H9 (cell line): ENCODE data around the gene HECW1. TPM values are rescaled to one million over a fixed set of nuclear protein-coding genes. Genes with fewer than 3 reads are reported as not detected.

ENCODE experiments used
- DNase-seq: peaks from one replicate; pipeline ENCODE4 v3.0.0-alpha.2; 2017
- H2AFZ ChIP-seq: one replicate; pipeline ENCODE4 v1.6.1; 2013; ENCODE audit warnings: mild to moderate bottlenecking, low read length, control low read depth, moderate library complexity
- H2AK5ac ChIP-seq: 2 replicates; pipeline ENCODE4 v1.6.1; 2013; ENCODE audit warnings: low read length, control low read depth, mixed read lengths; ENCODE audit not compliant: insufficient read length
- H2BK120ac ChIP-seq: one replicate; pipeline ENCODE4 v1.6.1; 2013; ENCODE audit warnings: low read depth, mild to moderate bottlenecking, low read length, control low read depth, inconsistent platforms; ENCODE audit not compliant: poor library complexity, severe bottlenecking
- H2BK12ac ChIP-seq: 2 replicates; pipeline ENCODE4 v1.6.1; 2013; ENCODE audit warnings: low read length, control low read depth, mixed read lengths, low read depth; ENCODE audit not compliant: insufficient read length
- H2BK15ac ChIP-seq: 2 replicates; pipeline ENCODE4 v1.6.1; 2013; ENCODE audit warnings: low read depth, low read length, control low read depth
- H2BK20ac ChIP-seq: one replicate; pipeline ENCODE4 v1.6.1; 2013; ENCODE audit warnings: low read depth, mild to moderate bottlenecking, low read length, control low read depth, inconsistent platforms; ENCODE audit not compliant: poor library complexity, severe bottlenecking
- H2BK5ac ChIP-seq: 2 replicates; pipeline ENCODE4 v1.6.1; 2013; ENCODE audit warnings: low read length, control low read depth, mixed read lengths; ENCODE audit not compliant: insufficient read length
- H3K14ac ChIP-seq: 2 replicates; pipeline ENCODE4 v1.6.1; 2013; ENCODE audit warnings: low read length, control low read depth; ENCODE audit not compliant: insufficient read depth
- H3K18ac ChIP-seq: 2 replicates; pipeline ENCODE4 v1.6.1; 2013; ENCODE audit warnings: low read depth, mild to moderate bottlenecking, mixed read lengths, low read length, control low read depth; ENCODE audit not compliant: insufficient read length
- H3K23ac ChIP-seq: 2 replicates; pipeline ENCODE4 v1.6.1; 2013; ENCODE audit warnings: low read length, control low read depth, mixed read lengths, low read depth; ENCODE audit not compliant: insufficient read length
- H3K23me2 ChIP-seq: 2 replicates; pipeline ENCODE4 v1.6.1; 2013; ENCODE audit warnings: low read depth, mild to moderate bottlenecking, mixed read lengths, low read length, control low read depth; ENCODE audit not compliant: insufficient read length, poor library complexity, severe bottlenecking
- H3K27ac ChIP-seq: 2 replicates; pipeline ENCODE4 v1.5.1; 2013; ENCODE audit warnings: low read length, control low read depth, mixed read lengths, low read depth; ENCODE audit not compliant: insufficient read length
- H3K27me3 ChIP-seq: 2 replicates; pipeline ENCODE4 v1.6.1; 2013; ENCODE audit warnings: low read length, control low read depth, inconsistent platforms; ENCODE audit not compliant: insufficient read depth
- H3K4ac ChIP-seq: 2 replicates; pipeline ENCODE4 v1.6.1; 2013; ENCODE audit warnings: low read depth, mild to moderate bottlenecking, control low read depth, inconsistent platforms, low read length, moderate library complexity
- H3K4me1 ChIP-seq: 2 replicates; pipeline ENCODE4 v1.6.1; 2013; ENCODE audit warnings: low read length, control low read depth, inconsistent platforms; ENCODE audit not compliant: insufficient read depth
- H3K4me2 ChIP-seq: 2 replicates; pipeline ENCODE4 v1.6.1; 2013; ENCODE audit warnings: low read length, control low read depth, mixed read lengths; ENCODE audit not compliant: insufficient read length, insufficient read depth
- H3K56ac ChIP-seq: 2 replicates; pipeline ENCODE4 v1.6.1; 2013; ENCODE audit warnings: low read depth, mild to moderate bottlenecking, mixed read lengths, low read length, control low read depth; ENCODE audit not compliant: insufficient read length
- H3K79me1 ChIP-seq: 2 replicates; pipeline ENCODE4 v1.6.1; 2013; ENCODE audit warnings: low read depth, mild to moderate bottlenecking, moderate library complexity, low read length, control low read depth, inconsistent platforms; ENCODE audit not compliant: insufficient read depth, poor library complexity, severe bottlenecking
- H3K79me2 ChIP-seq: 2 replicates; pipeline ENCODE4 v1.6.1; 2013; ENCODE audit warnings: low read length, control low read depth, inconsistent platforms; ENCODE audit not compliant: insufficient read depth
- H3K9ac ChIP-seq: 2 replicates; pipeline ENCODE4 v1.6.1; 2013; ENCODE audit warnings: low read length, control low read depth, mixed read lengths; ENCODE audit not compliant: insufficient read length; ENCODE audit errors: extremely low read depth
- H3K9me3 ChIP-seq: one replicate; pipeline ENCODE4 v1.6.1; 2013; ENCODE audit warnings: low read depth, low read length, inconsistent platforms; ENCODE audit not compliant: control insufficient read depth
- H3T11ph ChIP-seq: one replicate; pipeline ENCODE4 v1.6.1; 2013; ENCODE audit warnings: mild to moderate bottlenecking, low read length, control low read depth, inconsistent platforms
- H4K20me1 ChIP-seq: one replicate; pipeline ENCODE4 v1.6.1; 2013; ENCODE audit not compliant: control insufficient read depth, insufficient read length, insufficient read depth
- H4K5ac ChIP-seq: 2 replicates; pipeline ENCODE4 v1.6.1; 2013; ENCODE audit warnings: low read depth, mild to moderate bottlenecking, mixed read lengths, low read length, control low read depth; ENCODE audit not compliant: insufficient read length
- H4K8ac ChIP-seq: replicated peaks from 2 replicates; pipeline ENCODE4 v1.6.1; 2013; ENCODE audit warnings: low read length, control low read depth, mixed read lengths, low read depth; ENCODE audit not compliant: insufficient read length
- H4K91ac ChIP-seq: 2 replicates; pipeline ENCODE4 v1.6.1; 2013; ENCODE audit warnings: low read depth, mild to moderate bottlenecking, moderate library complexity, mixed read lengths, low read length, control low read depth; ENCODE audit not compliant: insufficient read length
- H3K27ac Mint-ChIP-seq, 3 experiments: 2 replicates in 2 of 3; 3 replicates in 1 of 3; pipeline ENCODE4 v1.8.0; 2020 to 2021; ENCODE audit warnings: mixed read lengths in 3 of 3, mild to moderate bottlenecking in 1 of 3, moderate library complexity in 1 of 3
- H3K27me3 Mint-ChIP-seq: 2 replicates; pipeline ENCODE4 v1.8.0; 2021; ENCODE audit warnings: low read depth, mild to moderate bottlenecking, moderate library complexity, mixed read lengths
- H3K36me3 Mint-ChIP-seq, 3 experiments: 2 replicates in 2 of 3; 3 replicates in 1 of 3; pipeline ENCODE4 v1.8.0; 2020 to 2021; ENCODE audit warnings: low read depth in 3 of 3, mixed read lengths in 3 of 3; ENCODE audit not compliant: insufficient read depth in 1 of 3
- H3K4me1 Mint-ChIP-seq, 2 experiments: 2 replicates each; pipeline ENCODE4 v1.8.0; 2020; ENCODE audit warnings: mixed read lengths in 2 of 2
- H3K4me3 Mint-ChIP-seq, 2 experiments: 2 replicates in 1 of 2; 3 replicates in 1 of 2; pipeline ENCODE4 v1.8.0; 2020 to 2021; ENCODE audit warnings: mild to moderate bottlenecking in 2 of 2, mixed read lengths in 2 of 2, moderate library complexity in 1 of 2
- H3K9me3 Mint-ChIP-seq, 2 experiments: 2 replicates in 1 of 2; 3 replicates in 1 of 2; pipeline ENCODE4 v1.8.0; 2020; ENCODE audit warnings: mild to moderate bottlenecking in 2 of 2, mixed read lengths in 2 of 2, moderate library complexity in 1 of 2
- WGBS: extraction: QIAGEN DNeasy Blood & Tissue Kit; methylation state at CpG from one replicate; pipeline ENCODE4 v1.1.7; 2013; ENCODE audit warnings: missing lambda C conversion rate, low lambda C conversion rate, mixed read lengths; ENCODE audit not compliant: insufficient read length; ENCODE audit errors: extremely low coverage; 5-methylcytosine and 5-hydroxymethylcytosine counted together
- total RNA-seq: library from RNA; stranded (reverse); gene quantifications from 2 replicates; pipeline ENCODE4 v1.2.1, GENCODE V29; 2021
- TF ChIP-seq, protein P1 (sequence below): fragments of 200-600 bp; sonication (generic); conservative IDR thresholded peaks from 3 replicates; pipeline ENCODE4 v1.8.0; 2021; ENCODE audit warnings: antibody characterized with exemption, mild to moderate bottlenecking

HECW1 gene
- total RNA-seq, 1 experiment from 2014 or later = 5.0 TPM

GRCh38 chr7:43495572-43495971 lies 383.1 kb downstream of the HECW1 start:
- Histone ChIP-seq H3T11ph (no peak overlapping the region), H3K4me2 (no peak overlapping the region), H3K23ac (no peak overlapping the region), H2BK15ac (no peak overlapping the region), H3K23me2 (no peaks in the 10 kb centered on the region), H3K27ac (no peak overlapping the region), H2BK12ac (no peak overlapping the region), H3K18ac (no peak overlapping the region), H2BK120ac (no peak overlapping the region), H3K79me2 (no peaks in the 10 kb centered on the region), H3K4me1 (no peaks in the 10 kb centered on the region), H3K56ac (no peak overlapping the region), H4K8ac (no peak overlapping the region), H2AFZ (no peak overlapping the region), H3K14ac (no peak overlapping the region), H3K4ac (no peak overlapping the region), H3K9me3 (no peaks in the 10 kb centered on the region), H3K79me1 (no peaks in the 10 kb centered on the region), H4K5ac (no peak overlapping the region), H2BK20ac (no peak overlapping the region), H2BK5ac (no peak overlapping the region), H3K27me3 (no peaks in the 10 kb centered on the region), H4K91ac (no peak overlapping the region), H3K9ac (no peak overlapping the region), H4K20me1 (no peaks in the 10 kb centered on the region), H2AK5ac (no peak overlapping the region)
- peaks cover 0 to under 1% of the 10 kb centered on the region in 2 experiments; a peak in 1 of 4 replicates for H3K4me1 Mint-ChIP-seq
- H3K4me3 Mint-ChIP-seq = no peak overlapping the region
- no peak for DNase-seq
- TF ChIP-seq, protein P1, sequence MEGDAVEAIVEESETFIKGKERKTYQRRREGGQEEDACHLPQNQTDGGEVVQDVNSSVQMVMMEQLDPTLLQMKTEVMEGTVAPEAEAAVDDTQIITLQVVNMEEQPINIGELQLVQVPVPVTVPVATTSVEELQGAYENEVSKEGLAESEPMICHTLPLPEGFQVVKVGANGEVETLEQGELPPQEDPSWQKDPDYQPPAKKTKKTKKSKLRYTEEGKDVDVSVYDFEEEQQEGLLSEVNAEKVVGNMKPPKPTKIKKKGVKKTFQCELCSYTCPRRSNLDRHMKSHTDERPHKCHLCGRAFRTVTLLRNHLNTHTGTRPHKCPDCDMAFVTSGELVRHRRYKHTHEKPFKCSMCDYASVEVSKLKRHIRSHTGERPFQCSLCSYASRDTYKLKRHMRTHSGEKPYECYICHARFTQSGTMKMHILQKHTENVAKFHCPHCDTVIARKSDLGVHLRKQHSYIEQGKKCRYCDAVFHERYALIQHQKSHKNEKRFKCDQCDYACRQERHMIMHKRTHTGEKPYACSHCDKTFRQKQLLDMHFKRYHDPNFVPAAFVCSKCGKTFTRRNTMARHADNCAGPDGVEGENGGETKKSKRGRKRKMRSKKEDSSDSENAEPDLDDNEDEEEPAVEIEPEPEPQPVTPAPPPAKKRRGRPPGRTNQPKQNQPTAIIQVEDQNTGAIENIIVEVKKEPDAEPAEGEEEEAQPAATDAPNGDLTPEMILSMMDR = no peak
- H3K27ac Mint-ChIP-seq = no peak overlapping the region
- no peaks in the 10 kb centered on the region for H3K9me3 Mint-ChIP-seq
- no peaks in the 10 kb centered on the region for H3K27me3 Mint-ChIP-seq
- no CpG with 5 or more reads among the region's 4 CpGs for WGBS
- no peaks in the 10 kb centered on the region for H3K36me3 Mint-ChIP-seq
